Measurements from ENCODE around the gene FHIP2A.
"Not testable (repeated sequence)": the region's sequence is repeated elsewhere in the genome, so short reads cannot be mapped to it uniquely, and the experiment has no call there.

Gene FHIP2A, protein sequence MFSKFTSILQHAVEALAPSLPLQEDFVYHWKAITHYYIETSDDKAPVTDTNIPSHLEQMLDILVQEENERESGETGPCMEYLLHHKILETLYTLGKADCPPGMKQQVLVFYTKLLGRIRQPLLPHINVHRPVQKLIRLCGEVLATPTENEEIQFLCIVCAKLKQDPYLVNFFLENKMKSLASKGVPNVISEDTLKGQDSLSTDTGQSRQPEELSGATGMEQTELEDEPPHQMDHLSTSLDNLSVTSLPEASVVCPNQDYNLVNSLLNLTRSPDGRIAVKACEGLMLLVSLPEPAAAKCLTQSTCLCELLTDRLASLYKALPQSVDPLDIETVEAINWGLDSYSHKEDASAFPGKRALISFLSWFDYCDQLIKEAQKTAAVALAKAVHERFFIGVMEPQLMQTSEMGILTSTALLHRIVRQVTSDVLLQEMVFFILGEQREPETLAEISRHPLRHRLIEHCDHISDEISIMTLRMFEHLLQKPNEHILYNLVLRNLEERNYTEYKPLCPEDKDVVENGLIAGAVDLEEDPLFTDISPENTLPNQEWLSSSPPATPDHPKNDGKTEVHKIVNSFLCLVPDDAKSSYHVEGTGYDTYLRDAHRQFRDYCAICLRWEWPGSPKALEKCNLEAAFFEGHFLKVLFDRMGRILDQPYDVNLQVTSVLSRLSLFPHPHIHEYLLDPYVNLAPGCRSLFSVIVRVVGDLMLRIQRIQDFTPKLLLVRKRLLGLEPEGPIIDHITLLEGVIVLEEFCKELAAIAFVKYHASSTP
- 49.9 to 74.2 (median 69.9) reads per million in 3 donors for total RNA-seq

DNA sequence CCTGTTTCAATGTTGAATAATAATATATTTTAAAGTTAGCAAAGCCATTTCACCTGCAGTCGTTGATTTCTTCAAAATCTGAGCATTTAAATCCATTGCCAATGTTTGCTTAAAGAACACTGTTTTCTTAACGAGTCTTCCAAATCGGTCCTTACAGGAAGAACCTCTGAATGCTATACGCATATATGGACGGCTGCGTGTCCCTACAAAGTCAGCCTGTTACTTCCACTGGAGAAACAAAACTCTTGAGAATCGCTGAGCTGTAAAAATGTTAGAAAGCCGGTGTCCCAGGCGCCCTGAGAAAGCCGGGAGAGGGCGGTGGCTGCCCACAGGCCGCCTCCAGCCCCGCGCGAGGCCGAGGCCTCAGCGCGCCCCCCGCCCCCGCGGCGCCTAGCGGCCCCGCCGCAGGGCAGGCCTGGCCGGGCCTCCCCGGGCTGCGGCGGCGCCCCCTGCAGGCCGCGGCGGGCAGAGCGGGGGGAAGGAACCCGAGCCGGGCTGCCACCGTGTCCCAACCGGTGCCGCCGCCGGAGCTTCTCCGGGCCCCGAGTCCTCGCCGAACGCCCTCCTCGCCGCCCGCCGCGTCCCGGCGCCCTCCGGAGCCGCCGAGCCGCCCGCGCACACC is at the start of gene FHIP2A:
Gene FHIP2A, plus strand, starts transcription at position 488 of the 622 bp plus-strand sequence. CDS start 299 bp downstream, outside the sequence.
- peak within 1 kb of the TSS; percentile 87 for H3K27ac ChIP-seq (ENCODE audit: insufficient read depth, low read length, poor library complexity, severe bottlenecking)
- DNase-seq, result peak; percentile 67 to 74 (median 70)
- no peaks in the 10 kb centered on the region for H3K36me3 ChIP-seq (ENCODE audit: control insufficient read depth, insufficient read depth, low read length)
- peak within 1 kb of the TSS; percentile 70 for H3K4me3 ChIP-seq (ENCODE audit: insufficient read depth, low read depth, low read length, poor library complexity, severe bottlenecking)
- no peaks in the 10 kb centered on the region for H3K4me1 ChIP-seq (ENCODE audit: control insufficient read depth, insufficient read depth, low read length, poor library complexity, severe bottlenecking)
- H3K27me3 ChIP-seq (replicated peaks; ENCODE audit: control insufficient read depth, insufficient read depth, low read length, poor library complexity, severe bottlenecking), result no peaks in the 10 kb centered on the region
- no peaks in the 10 kb centered on the region for H3K9me3 ChIP-seq (ENCODE audit: control insufficient read depth, low read length)

DNA sequence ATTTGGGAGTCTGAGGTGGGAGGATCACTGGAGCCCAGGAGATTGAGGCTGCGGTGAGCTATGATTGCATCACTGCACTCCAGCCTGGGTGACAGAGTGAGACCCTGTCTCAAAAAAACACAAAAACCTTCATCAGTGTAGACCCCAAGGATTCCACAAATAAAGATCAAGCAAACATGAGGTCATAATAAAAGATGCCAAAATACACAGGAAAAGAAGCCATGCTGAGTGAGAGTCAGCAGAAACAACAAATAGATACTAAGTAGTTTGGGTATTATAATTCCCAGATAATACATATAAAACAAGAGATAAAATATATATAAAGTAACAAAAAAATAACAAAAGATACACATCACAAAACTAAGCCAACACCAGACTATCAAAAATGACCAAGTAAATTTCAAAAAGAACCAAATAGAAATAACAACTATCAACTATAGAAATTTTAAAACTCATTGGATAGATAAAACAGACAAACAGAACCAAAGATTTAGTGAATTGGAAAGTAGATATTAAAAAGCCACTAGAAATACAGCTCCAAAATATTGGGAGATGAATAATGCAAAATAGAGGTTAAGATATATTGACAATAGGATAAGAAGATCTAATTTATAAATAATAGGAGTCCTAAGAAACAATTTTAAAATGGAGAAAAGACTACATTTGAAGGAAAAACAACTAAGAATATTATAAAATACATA is 48.9 kb upstream of the FHIP2A start:
- Histone ChIP-seq H3K36me3 (ENCODE audit: control insufficient read depth, insufficient read depth, low read length) (no peaks in the 10 kb centered on the region), H3K27me3 (replicated peaks; ENCODE audit: control insufficient read depth, insufficient read depth, low read length, poor library complexity, severe bottlenecking) (no peaks in the 10 kb centered on the region), H3K9me3 (ENCODE audit: control insufficient read depth, low read length) (no peaks in the 10 kb centered on the region), H3K4me1 (ENCODE audit: control insufficient read depth, insufficient read depth, low read length, poor library complexity, severe bottlenecking) (no peaks in the 10 kb centered on the region), H3K27ac (ENCODE audit: insufficient read depth, low read length, poor library complexity, severe bottlenecking) (no peak overlapping the region), H3K4me3 (ENCODE audit: insufficient read depth, low read depth, low read length, poor library complexity, severe bottlenecking) (no peak overlapping the region)
- no peak for DNase-seq

DNA sequence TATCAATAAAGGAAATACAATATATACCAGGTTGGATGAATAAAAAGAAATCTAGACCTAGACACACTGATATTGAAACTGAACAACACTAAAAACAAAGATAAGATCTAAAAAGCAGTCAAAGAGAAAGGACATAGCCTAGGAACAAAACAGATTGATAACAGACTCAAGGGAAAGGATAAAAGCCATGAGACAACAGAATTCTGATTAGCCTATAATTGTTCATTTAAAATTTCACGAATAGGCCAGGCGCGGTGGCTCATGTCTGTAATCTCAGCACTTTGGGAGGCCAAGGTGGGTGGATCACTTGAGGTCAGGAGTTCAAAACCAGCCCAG is 48.4 kb upstream of the FHIP2A start:
- H3K27ac ChIP-seq (ENCODE audit: insufficient read depth, low read length, poor library complexity, severe bottlenecking), result no peak overlapping the region

DNA sequence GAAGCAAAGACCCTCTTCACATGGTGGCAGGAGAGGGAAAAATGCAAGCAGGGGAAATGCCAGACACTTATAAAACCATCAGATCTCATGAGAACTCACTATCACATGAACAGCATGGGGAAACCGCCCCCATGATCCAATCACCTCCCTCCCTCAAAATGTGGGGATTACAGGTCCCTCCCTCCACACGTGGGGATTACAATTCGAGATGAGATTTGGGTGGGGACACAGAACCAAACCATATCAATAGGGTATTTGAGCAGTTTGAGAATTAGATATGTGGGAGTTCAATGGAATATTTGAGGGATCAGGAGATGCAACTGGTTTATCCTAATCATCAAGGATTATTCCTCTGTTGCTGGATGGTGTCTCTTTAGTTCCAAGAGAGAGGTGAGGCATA is 46.5 kb upstream of the FHIP2A start:
- H3K4me3 ChIP-seq (ENCODE audit: insufficient read depth, low read depth, low read length, poor library complexity, severe bottlenecking); H3K36me3 ChIP-seq (ENCODE audit: control insufficient read depth, insufficient read depth, low read length); H3K27ac ChIP-seq (ENCODE audit: insufficient read depth, low read length, poor library complexity, severe bottlenecking); DNase-seq; H3K9me3 ChIP-seq (ENCODE audit: control insufficient read depth, low read length); H3K27me3 ChIP-seq (replicated peaks; ENCODE audit: control insufficient read depth, insufficient read depth, low read length, poor library complexity, severe bottlenecking); H3K4me1 ChIP-seq (ENCODE audit: control insufficient read depth, insufficient read depth, low read length, poor library complexity, severe bottlenecking): not testable (repeated sequence)

More for the DNA sequence above, 48.4 kb upstream of the FHIP2A start:
- no peaks in the 10 kb centered on the region for H3K36me3 ChIP-seq (ENCODE audit: control insufficient read depth, insufficient read depth, low read length)
- H3K4me1 ChIP-seq (ENCODE audit: control insufficient read depth, insufficient read depth, low read length, poor library complexity, severe bottlenecking), result no peaks in the 10 kb centered on the region
- no peak overlapping the region for H3K4me3 ChIP-seq (ENCODE audit: insufficient read depth, low read depth, low read length, poor library complexity, severe bottlenecking)
- H3K27me3 ChIP-seq (replicated peaks; ENCODE audit: control insufficient read depth, insufficient read depth, low read length, poor library complexity, severe bottlenecking), result no peaks in the 10 kb centered on the region
- no peak for DNase-seq
- no peaks in the 10 kb centered on the region for H3K9me3 ChIP-seq (ENCODE audit: control insufficient read depth, low read length)

DNA sequence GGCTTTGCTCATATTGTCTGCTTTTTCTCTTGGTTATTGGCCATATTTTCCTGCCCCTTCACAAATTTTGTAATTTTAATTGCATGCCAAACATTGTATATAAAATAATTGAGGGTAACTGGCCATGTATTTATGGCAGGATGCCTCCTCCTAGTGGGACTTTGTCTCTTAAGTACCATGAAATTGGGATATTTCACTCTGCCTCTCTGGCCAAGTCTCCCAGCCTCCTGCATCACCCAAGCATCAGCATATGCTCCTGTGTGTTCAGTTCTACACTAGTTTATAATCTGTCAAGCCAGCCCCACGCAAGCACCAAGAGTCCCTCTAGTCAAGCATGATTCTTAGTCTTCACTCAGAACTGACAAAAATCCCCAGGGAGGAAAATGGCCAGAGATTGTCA is 44.2 kb upstream of the FHIP2A start:
- no peaks in the 10 kb centered on the region for H3K36me3 ChIP-seq (ENCODE audit: control insufficient read depth, insufficient read depth, low read length)
- no peak overlapping the region for H3K27ac ChIP-seq (ENCODE audit: insufficient read depth, low read length, poor library complexity, severe bottlenecking)
- no peak for DNase-seq
- no peak overlapping the region for H3K4me3 ChIP-seq (ENCODE audit: insufficient read depth, low read depth, low read length, poor library complexity, severe bottlenecking)
- no peaks in the 10 kb centered on the region for H3K27me3 ChIP-seq (replicated peaks; ENCODE audit: control insufficient read depth, insufficient read depth, low read length, poor library complexity, severe bottlenecking)
- no peaks in the 10 kb centered on the region for H3K9me3 ChIP-seq (ENCODE audit: control insufficient read depth, low read length)
- H3K4me1 ChIP-seq (ENCODE audit: control insufficient read depth, insufficient read depth, low read length, poor library complexity, severe bottlenecking), result no peaks in the 10 kb centered on the region

DNA sequence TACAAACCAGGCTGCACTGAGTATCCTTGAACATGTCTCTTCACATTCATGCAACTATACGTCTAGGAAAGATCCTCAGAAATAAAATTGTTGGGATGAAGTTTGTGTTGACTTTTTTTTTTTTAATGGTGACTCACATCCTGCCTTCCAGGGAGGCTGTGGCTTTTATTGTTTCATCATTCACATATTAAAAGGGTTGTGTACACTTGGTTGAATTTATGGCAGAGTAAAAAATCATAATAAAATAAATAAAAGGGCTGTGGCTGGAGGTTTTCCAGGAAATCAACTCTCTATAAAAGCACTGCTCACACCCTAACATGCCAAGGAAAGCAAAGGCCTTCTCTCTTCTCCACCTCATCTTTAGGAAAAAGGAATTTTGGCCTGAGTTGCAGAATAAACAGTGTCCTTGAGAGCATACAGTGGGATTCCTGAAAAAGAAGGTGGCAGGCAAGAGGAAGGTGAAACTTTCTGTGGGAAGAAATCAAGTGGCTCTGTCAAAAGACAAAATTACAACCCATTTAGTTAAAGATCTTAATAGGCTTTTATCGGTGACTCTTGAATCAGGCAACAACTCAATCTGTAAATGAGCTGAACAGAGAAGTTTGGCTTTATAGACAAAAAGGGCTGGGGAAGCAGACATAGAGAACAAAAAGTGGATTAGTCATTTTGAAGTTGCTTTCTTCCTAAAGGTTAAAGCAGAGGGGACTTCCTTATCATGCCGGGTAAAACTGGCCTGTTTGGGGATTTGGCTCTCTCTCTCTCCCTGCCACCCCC is 41.6 kb upstream of the FHIP2A start:
- Histone ChIP-seq H3K27ac (ENCODE audit: insufficient read depth, low read length, poor library complexity, severe bottlenecking) (no peak overlapping the region), H3K9me3 (ENCODE audit: control insufficient read depth, low read length) (no peaks in the 10 kb centered on the region), H3K4me1 (ENCODE audit: control insufficient read depth, insufficient read depth, low read length, poor library complexity, severe bottlenecking) (no peaks in the 10 kb centered on the region), H3K4me3 (ENCODE audit: insufficient read depth, low read depth, low read length, poor library complexity, severe bottlenecking) (no peak overlapping the region), H3K36me3 (ENCODE audit: control insufficient read depth, insufficient read depth, low read length) (no peaks in the 10 kb centered on the region), H3K27me3 (replicated peaks; ENCODE audit: control insufficient read depth, insufficient read depth, low read length, poor library complexity, severe bottlenecking) (no peaks in the 10 kb centered on the region)
- DNase-seq, result no peak

DNA sequence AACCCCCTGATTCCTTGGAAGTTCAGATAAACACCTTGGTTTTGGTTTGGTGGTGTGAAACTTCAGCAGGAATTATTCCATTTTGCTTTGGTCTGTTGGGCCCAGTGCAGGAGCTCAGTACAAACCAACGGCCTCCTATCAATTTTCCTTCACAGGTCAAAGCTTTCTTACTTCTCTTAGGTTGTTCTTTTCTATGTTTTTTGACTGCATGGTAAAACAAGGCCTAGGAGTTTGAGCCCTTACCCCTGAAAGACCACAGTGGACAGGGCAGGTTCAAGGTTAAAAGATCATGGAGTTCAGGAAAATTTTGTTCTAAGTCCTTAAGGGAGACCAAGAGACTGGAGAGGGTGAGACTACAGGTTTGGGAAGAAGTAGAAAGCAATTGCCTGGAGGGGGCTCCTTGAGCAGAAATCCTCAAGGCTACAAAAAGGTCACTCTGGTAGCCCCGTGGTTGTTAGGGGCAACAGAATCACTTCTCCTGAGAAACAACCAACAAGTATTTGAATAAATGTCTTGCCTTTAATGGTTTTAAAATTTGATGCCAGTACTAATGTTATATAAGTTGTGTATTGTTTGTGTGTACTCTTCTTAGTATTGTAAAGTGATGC is 40.9 kb upstream of the FHIP2A start:
- H3K4me3 ChIP-seq (ENCODE audit: insufficient read depth, low read depth, low read length, poor library complexity, severe bottlenecking), result no peak overlapping the region
- H3K9me3 ChIP-seq (ENCODE audit: control insufficient read depth, low read length), result no peaks in the 10 kb centered on the region
- no peaks in the 10 kb centered on the region for H3K36me3 ChIP-seq (ENCODE audit: control insufficient read depth, insufficient read depth, low read length)
- H3K4me1 ChIP-seq (ENCODE audit: control insufficient read depth, insufficient read depth, low read length, poor library complexity, severe bottlenecking), result no peaks in the 10 kb centered on the region
- H3K27me3 ChIP-seq (replicated peaks; ENCODE audit: control insufficient read depth, insufficient read depth, low read length, poor library complexity, severe bottlenecking), result no peaks in the 10 kb centered on the region
- H3K27ac ChIP-seq (ENCODE audit: insufficient read depth, low read length, poor library complexity, severe bottlenecking), result no peak overlapping the region
- DNase-seq, result no peak

DNA sequence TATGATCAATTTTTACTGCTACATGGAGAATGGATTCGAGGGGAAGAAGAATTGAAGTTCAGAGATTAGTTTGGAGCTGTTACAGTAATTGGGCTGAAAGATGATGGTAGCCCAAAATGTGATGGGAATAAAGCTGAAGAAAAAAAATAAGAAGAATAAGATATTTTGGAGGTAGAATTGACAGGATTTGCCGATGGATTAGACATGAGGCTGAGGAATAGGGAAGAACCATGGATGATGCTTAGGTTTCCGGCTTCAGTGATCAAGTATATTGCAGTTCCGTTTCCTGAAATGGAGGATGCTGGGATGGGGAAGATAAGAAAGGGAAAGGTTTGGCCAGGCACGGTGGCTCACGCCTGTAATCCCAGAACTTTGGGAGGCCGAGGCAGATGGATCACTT is 38.9 kb upstream of the FHIP2A start:
- no peaks in the 10 kb centered on the region for H3K27me3 ChIP-seq (replicated peaks; ENCODE audit: control insufficient read depth, insufficient read depth, low read length, poor library complexity, severe bottlenecking)
- H3K4me3 ChIP-seq (ENCODE audit: insufficient read depth, low read depth, low read length, poor library complexity, severe bottlenecking), result no peak overlapping the region
- H3K4me1 ChIP-seq (ENCODE audit: control insufficient read depth, insufficient read depth, low read length, poor library complexity, severe bottlenecking), result no peaks in the 10 kb centered on the region
- no peak overlapping the region for H3K27ac ChIP-seq (ENCODE audit: insufficient read depth, low read length, poor library complexity, severe bottlenecking)
- no peaks in the 10 kb centered on the region for H3K36me3 ChIP-seq (ENCODE audit: control insufficient read depth, insufficient read depth, low read length)
- DNase-seq, result no peak
- no peaks in the 10 kb centered on the region for H3K9me3 ChIP-seq (ENCODE audit: control insufficient read depth, low read length)

DNA sequence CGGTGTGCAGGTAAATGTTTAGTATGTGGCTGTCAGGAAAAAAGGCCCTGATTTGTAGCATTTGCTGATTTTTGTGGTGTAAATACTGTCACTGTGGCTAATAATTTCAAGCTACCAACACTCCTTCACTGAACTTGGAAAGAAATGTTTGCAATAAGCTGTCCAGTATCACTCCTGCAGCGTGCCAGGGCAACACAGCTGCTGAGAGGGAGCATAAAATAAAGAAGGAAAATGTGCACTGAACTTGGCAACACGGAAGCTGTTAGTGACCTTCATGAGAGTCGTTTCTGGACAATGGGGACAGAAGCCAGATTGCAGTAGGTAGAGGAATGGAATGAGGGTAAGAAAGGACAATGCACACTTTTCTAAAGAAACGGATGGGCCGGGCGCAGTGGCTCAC is 37.9 kb upstream of the FHIP2A start:
- Histone ChIP-seq H3K4me3 (ENCODE audit: insufficient read depth, low read depth, low read length, poor library complexity, severe bottlenecking) (no peak overlapping the region), H3K4me1 (ENCODE audit: control insufficient read depth, insufficient read depth, low read length, poor library complexity, severe bottlenecking) (no peaks in the 10 kb centered on the region), H3K27ac (ENCODE audit: insufficient read depth, low read length, poor library complexity, severe bottlenecking) (no peak overlapping the region), H3K27me3 (replicated peaks; ENCODE audit: control insufficient read depth, insufficient read depth, low read length, poor library complexity, severe bottlenecking) (no peaks in the 10 kb centered on the region), H3K9me3 (ENCODE audit: control insufficient read depth, low read length) (no peaks in the 10 kb centered on the region), H3K36me3 (ENCODE audit: control insufficient read depth, insufficient read depth, low read length) (no peaks in the 10 kb centered on the region)
- no peak for DNase-seq
